Hepatocyte (in vitro differentiated cells): Measurements from ENCODE around the gene PRPSAP1. TPM values are rescaled to one million over a fixed set of nuclear protein-coding genes. Genes with fewer than 3 reads are reported as not detected.

ENCODE experiments used
- DNase-seq: peaks from one replicate; pipeline ENCODE4 v3.0.0-alpha.2; 2016; ENCODE audit warnings: low spot score
- H2AFZ ChIP-seq: fragments of 200-600 bp; sonication (generic); 2 replicates; pipeline ENCODE4 v1.6.0; 2016; ENCODE audit warnings: antibody characterized with exemption, mild to moderate bottlenecking
- H3K27ac ChIP-seq: fragments of 200-600 bp; sonication (generic); 2 replicates; pipeline ENCODE4 v1.5.1; 2016; ENCODE audit warnings: mild to moderate bottlenecking
- H3K27me3 ChIP-seq: fragments of 200-600 bp; sonication (generic); 2 replicates; pipeline ENCODE4 v1.6.1; 2016
- H3K36me3 ChIP-seq: fragments of 200-600 bp; sonication (generic); replicated peaks from 2 replicates; pipeline ENCODE4 v1.5.1; 2016; ENCODE audit warnings: low read depth; ENCODE audit not compliant: insufficient read depth
- H3K4me1 ChIP-seq: fragments of 200-600 bp; sonication (generic); 2 replicates; pipeline ENCODE4 v1.5.1; 2016; ENCODE audit warnings: mild to moderate bottlenecking, moderate library complexity; ENCODE audit not compliant: insufficient read depth
- H3K4me2 ChIP-seq: fragments of 200-600 bp; sonication (generic); 2 replicates; pipeline ENCODE4 v1.6.0; 2016
- H3K4me3 ChIP-seq: fragments of 200-600 bp; sonication (generic); 2 replicates; pipeline ENCODE4 v1.5.1; 2016; ENCODE audit warnings: mild to moderate bottlenecking
- H3K79me2 ChIP-seq: fragments of 200-600 bp; sonication (generic); 2 replicates; pipeline ENCODE4 v1.6.0; 2017; ENCODE audit warnings: mild to moderate bottlenecking
- H3K9me2 ChIP-seq: fragments of 200-600 bp; sonication (generic); replicated peaks from 2 replicates; pipeline ENCODE4 v1.6.0; 2017; ENCODE audit warnings: mild to moderate bottlenecking; ENCODE audit not compliant: insufficient read depth
- H3K9me3 ChIP-seq: fragments of 200-600 bp; sonication (generic); 2 replicates; pipeline ENCODE4 v1.5.1; 2016; ENCODE audit warnings: low read depth, mild to moderate bottlenecking
- H4K20me1 ChIP-seq: fragments of 200-600 bp; sonication (generic); 2 replicates; pipeline ENCODE4 v1.6.0; 2016; ENCODE audit warnings: mild to moderate bottlenecking; ENCODE audit not compliant: insufficient read depth, poor library complexity, severe bottlenecking
- EZH2 ChIP-seq: fragments of 200-600 bp; sonication (generic); IDR thresholded peaks from 2 replicates; pipeline ENCODE4 v1.6.1; 2016; ENCODE audit warnings: antibody characterized with exemption, mild to moderate bottlenecking, borderline replicate concordance
- EZH2phosphoT487 ChIP-seq: fragments of 200-600 bp; sonication (generic); IDR thresholded peaks from one replicate; pipeline ENCODE4 v1.6.1; 2018; ENCODE audit warnings: antibody characterized with exemption, mild to moderate bottlenecking, low read depth, moderate library complexity; ENCODE audit not compliant: unreplicated experiment, severe bottlenecking
- WGBS: methylation state at CpG from one replicate; pipeline ENCODE4 v1.1.6; 2016; ENCODE audit warnings: low lambda C conversion rate; ENCODE audit errors: missing lambda C conversion rate; 5-methylcytosine and 5-hydroxymethylcytosine counted together
- polyA plus RNA-seq: library from polyadenylated mRNA; unstranded; fragments of >200 nt; fragmentation: Nextera tagmentation; extraction: Ambion mirVana; gene quantifications from 2 replicates; pipeline ENCODE4 v1.2.1, GENCODE V29; 2016
- total RNA-seq: library from RNA; depleted of rRNA; stranded (reverse); fragments of >200 nt; gene quantifications from 2 replicates; pipeline ENCODE4 v1.2.3, GENCODE V29; 2014
- TF ChIP-seq, protein P1 (sequence below): fragments of 200-600 bp; sonication (generic); IDR thresholded peaks from 2 replicates; pipeline ENCODE4 v1.5.1; 2016; ENCODE audit warnings: antibody characterized with exemption, mild to moderate bottlenecking; ENCODE audit not compliant: poor library complexity

The PRPSAP1 gene
- total and polyA plus RNA-seq, 2 experiments from 2014 or later = 61.8 to 62.3 TPM

DNA sequence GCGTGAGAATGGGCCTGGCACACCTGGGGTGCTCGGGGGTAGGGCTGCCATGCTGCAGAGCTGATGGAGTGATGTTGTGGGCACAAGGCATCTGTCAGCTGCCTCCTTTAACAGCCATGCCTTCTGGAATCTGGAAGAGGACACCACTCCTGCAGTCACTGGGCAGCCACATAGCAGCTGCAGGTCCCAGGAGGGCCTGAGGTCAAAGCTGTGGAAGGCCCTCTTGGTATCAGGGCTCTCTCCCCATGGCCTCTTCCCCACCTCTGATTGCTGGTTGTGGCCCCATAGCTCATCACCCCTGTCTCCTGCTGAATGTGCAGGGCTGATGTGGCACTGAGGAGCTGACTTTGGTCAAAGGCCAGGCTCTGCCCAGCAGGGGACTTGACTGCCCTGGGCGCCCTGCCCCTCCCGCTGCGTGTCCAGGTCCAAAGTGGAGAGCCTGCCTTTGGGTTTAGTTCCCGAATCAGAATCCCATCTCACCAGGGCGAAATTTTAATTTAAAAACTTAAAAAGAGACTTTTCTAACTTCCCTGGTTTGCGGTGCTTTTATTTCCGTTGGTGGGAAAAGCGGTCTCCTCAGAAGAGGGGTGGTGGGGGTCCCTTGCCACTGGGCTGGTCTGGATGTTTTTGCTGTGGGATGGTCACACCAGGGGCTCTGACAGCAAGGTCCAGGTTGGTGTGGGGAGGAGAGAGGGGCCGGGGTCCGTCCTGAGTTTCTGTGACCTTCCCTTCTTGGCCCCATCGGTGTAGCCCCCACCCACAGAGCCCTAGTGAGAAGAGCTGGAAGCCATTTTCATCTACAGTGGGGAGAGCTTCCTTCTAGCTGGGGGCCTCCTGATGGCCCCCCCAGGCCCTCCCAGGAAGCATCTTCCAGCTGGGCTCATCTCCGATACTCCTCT lies 82.7 kb downstream of the PRPSAP1 start:
- Histone ChIP-seq H4K20me1 (no peaks in the 10 kb centered on the region), H3K4me1 (peaks cover 23% of the 10 kb centered on the region), H3K4me2 (peak overlapping the region; percentile 60), H3K4me3 (no peak overlapping the region), H3K9me2 (no peaks in the 10 kb centered on the region), H2AFZ (no peak overlapping the region), H3K79me2 (peaks cover 35% of the 10 kb centered on the region), H3K9me3 (no peaks in the 10 kb centered on the region), H3K27me3 (no peaks in the 10 kb centered on the region), H3K27ac (no peak overlapping the region), H3K36me3 (no peaks in the 10 kb centered on the region)
- no peak for DNase-seq
- 92% methylated on average over 14 of the region's 14 CpGs for WGBS
- TF ChIP-seq EZH2 = no peak
- no peak for TF ChIP-seq EZH2phosphoT487
- TF ChIP-seq, protein P1, sequence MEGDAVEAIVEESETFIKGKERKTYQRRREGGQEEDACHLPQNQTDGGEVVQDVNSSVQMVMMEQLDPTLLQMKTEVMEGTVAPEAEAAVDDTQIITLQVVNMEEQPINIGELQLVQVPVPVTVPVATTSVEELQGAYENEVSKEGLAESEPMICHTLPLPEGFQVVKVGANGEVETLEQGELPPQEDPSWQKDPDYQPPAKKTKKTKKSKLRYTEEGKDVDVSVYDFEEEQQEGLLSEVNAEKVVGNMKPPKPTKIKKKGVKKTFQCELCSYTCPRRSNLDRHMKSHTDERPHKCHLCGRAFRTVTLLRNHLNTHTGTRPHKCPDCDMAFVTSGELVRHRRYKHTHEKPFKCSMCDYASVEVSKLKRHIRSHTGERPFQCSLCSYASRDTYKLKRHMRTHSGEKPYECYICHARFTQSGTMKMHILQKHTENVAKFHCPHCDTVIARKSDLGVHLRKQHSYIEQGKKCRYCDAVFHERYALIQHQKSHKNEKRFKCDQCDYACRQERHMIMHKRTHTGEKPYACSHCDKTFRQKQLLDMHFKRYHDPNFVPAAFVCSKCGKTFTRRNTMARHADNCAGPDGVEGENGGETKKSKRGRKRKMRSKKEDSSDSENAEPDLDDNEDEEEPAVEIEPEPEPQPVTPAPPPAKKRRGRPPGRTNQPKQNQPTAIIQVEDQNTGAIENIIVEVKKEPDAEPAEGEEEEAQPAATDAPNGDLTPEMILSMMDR = no peak

DNA sequence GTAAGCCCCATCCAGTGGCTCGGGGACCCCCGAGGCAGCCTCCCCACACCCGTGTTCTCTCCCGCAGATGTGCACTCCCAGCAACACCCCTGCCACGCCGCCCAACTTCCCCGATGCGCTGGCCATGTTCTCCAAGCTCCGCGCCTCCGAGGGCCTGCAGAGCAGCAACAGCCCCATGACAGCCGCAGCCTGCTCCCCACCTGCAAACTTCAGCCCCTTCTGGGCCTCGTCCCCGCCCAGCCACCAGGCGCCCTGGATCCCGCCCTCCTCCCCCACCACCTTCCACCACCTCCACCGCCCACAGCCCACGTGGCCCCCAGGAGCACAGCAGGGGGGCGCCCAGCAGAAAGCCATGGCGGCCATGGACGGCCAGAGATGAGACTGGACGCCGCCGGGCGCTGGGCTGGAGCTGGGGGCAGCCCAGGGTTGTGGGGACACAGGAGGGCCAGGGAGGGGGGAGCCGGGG lies 83.6 kb downstream of the PRPSAP1 start:
- Histone ChIP-seq H3K9me2 (no peaks in the 10 kb centered on the region), H3K4me3 (no peak overlapping the region), H3K9me3 (no peaks in the 10 kb centered on the region), H3K36me3 (no peaks in the 10 kb centered on the region), H2AFZ (no peak overlapping the region), H3K79me2 (peaks cover 39% of the 10 kb centered on the region), H3K4me2 (no peak overlapping the region), H4K20me1 (no peaks in the 10 kb centered on the region), H3K4me1 (peaks cover 23% of the 10 kb centered on the region), H3K27ac (no peak overlapping the region), H3K27me3 (no peaks in the 10 kb centered on the region)
- TF ChIP-seq EZH2 = no peak
- no peak for TF ChIP-seq EZH2phosphoT487
- TF ChIP-seq, protein P1 = no peak
- 89% methylated on average over 21 of the region's 26 CpGs for WGBS
- no peak for DNase-seq

DNA sequence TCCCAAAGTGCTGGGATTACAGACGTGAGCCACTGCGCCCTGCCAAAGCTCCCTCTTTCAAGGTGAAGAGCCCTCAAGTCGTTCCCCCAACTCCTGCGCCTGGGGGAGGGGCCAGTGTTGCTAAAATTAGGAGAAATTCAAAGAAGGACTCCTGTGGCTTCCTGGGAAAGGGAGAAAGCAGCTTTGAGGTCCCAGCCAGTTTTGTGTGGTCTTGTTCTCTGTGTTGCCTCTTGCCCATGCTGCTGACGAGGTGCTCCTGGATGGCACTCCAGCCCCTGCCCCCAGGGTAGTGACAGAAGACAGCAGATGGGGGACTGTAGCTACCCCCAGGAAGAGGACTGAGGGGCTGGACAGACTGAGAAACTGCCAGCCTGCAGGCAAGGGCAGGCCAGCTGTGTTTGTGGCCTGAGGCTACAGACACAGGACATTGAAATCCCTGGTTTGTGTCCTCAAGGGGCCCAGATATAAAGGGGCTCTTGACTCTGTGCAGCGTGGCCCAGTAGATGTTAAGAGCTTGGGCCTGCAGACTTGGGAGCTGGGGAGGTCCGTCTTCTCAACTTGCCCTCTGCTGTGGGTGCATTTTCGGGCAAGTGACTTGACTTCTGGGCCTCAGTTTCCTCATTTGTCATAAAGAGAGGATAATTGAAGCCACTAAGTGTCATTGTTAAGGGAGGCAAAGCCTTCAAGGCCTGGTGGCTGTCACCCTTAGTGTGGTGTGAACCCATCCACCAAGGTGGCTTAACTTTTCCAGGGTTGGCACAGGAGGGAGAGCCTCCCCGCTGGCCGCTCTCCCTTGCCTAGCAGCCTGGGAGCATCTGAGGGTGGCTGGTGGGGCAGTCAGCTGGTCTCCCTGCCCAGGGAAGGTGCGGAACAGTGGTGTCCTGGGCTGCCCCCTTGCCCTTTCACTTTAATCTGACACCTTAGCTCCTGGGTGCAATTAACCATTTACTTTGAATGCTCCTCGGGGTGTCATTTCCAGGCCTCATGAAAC lies 84.4 kb downstream of the PRPSAP1 start:
- TF ChIP-seq EZH2 (no peak), EZH2phosphoT487 (no peak)
- TF ChIP-seq, protein P1 = no peak
- H3K4me3 ChIP-seq = no peak overlapping the region

More for the DNA sequence above, 84.4 kb downstream of the PRPSAP1 start:
- Histone ChIP-seq H3K9me2 (no peaks in the 10 kb centered on the region), H3K79me2 (peaks cover 39% of the 10 kb centered on the region), H3K27ac (no peak overlapping the region), H3K4me1 (peaks cover 25% of the 10 kb centered on the region), H3K4me2 (no peak overlapping the region), H3K27me3 (no peaks in the 10 kb centered on the region), H3K36me3 (no peaks in the 10 kb centered on the region), H2AFZ (no peak overlapping the region), H3K9me3 (no peaks in the 10 kb centered on the region), H4K20me1 (no peaks in the 10 kb centered on the region)
- no peak for DNase-seq
- 85% methylated on average over 12 of the region's 12 CpGs for WGBS
